HG02623 (cell line): ENCODE measurements around the gene ARHGAP28.

Experiments
- ATAC-seq: cut with Tn5 transposase; IDR thresholded peaks from one replicate; pipeline ENCODE4 v1.9.1; 2021; ENCODE audit warnings: moderate library complexity; ENCODE audit not compliant: unreplicated experiment

Gene ARHGAP28

GRCh38 chr18:6732952-6733351 is 3.4 kb downstream of the ARHGAP28 start:
- no peak for ATAC-seq

GRCh38 chr18:6733758-6734157 is 4.2 kb downstream of the ARHGAP28 start:
- ATAC-seq: no peak

- no peak for ATAC-seq
Measured at GRCh38 chr18:6734726-6735430, 5.4 kb downstream of the ARHGAP28 start.

GRCh38 chr18:6737833-6738232 is 8.3 kb downstream of the ARHGAP28 start:
- ATAC-seq: no peak

GRCh38 chr18:6738622-6739021 is 9.1 kb downstream of the ARHGAP28 start:
- ATAC-seq: no peak

- no peak for ATAC-seq
Measured at GRCh38 chr18:6741232-6741663, 11.7 kb downstream of the ARHGAP28 start.

GRCh38 chr18:6741786-6742185 is 12.3 kb downstream of the ARHGAP28 start:
- ATAC-seq: no peak

- ATAC-seq: no peak
Measured at GRCh38 chr18:6743999-6744398, 14.5 kb downstream of the ARHGAP28 start.

- ATAC-seq: no peak
Measured at GRCh38 chr18:6744816-6745455, 15.4 kb downstream of the ARHGAP28 start.

- no peak for ATAC-seq
Measured at GRCh38 chr18:6745504-6746031, 16.1 kb downstream of the ARHGAP28 start.

GRCh38 chr18:6746386-6746960 is 17.0 kb downstream of the ARHGAP28 start:
- ATAC-seq: no peak

GRCh38 chr18:6747646-6748045 is 18.1 kb downstream of the ARHGAP28 start:
- no peak for ATAC-seq

GRCh38 chr18:6748241-6748640 is 18.7 kb downstream of the ARHGAP28 start:
- no peak for ATAC-seq

- no peak for ATAC-seq
Measured at GRCh38 chr18:6750411-6750810, 20.9 kb downstream of the ARHGAP28 start.

GRCh38 chr18:6751222-6751621 is 21.7 kb downstream of the ARHGAP28 start:
- ATAC-seq: no peak

GRCh38 chr18:6752202-6752860 is 22.8 kb downstream of the ARHGAP28 start:
- no peak for ATAC-seq

- ATAC-seq: no peak
Measured at GRCh38 chr18:6755107-6755506, 25.6 kb downstream of the ARHGAP28 start.

- ATAC-seq: no peak
Measured at GRCh38 chr18:6757931-6758330, 28.4 kb downstream of the ARHGAP28 start.

- no peak for ATAC-seq
Measured at GRCh38 chr18:6759579-6759978, 30.1 kb downstream of the ARHGAP28 start.

- ATAC-seq: no peak
Measured at GRCh38 chr18:6763524-6763923, 34.0 kb downstream of the ARHGAP28 start.

GRCh38 chr18:6764382-6764781 is 34.9 kb downstream of the ARHGAP28 start:
- no peak for ATAC-seq
